HepG2 (cell line): ENCODE results near the gene CDK13. TPM values are rescaled to one million over a fixed set of nuclear protein-coding genes. Genes with fewer than 3 reads are reported as not detected.
A peak's percentile ranks its signal among the peaks of the same experiment; 100 is the strongest.

ENCODE experiments used
- ATAC-seq: fragments of 200-7000 bp; cut with Tn5 transposase; 3 replicates; pipeline ENCODE4 v1.9.1; 2020; ENCODE audit warnings: mild to moderate bottlenecking, moderate library complexity
- BruUV-seq: library from RNA; stranded (reverse); fragments of 400-500 nt; replicated peaks from 2 replicates; lab custom pipeline; 2021; lab: Mats Ljungman, UMichigan
- CTCF ChIA-PET: fragments of 300-600 bp; formaldehyde crosslinking; extraction: SDS; loops from one replicate; lab custom pipeline; 2021; ENCODE audit warnings: low total read pairs, inconsistent platforms, low intra/inter-chr PET ratio; lab: Yijun Ruan, JAX
- POLR2A ChIA-PET: fragments of 350-600 bp; sonication (Branson Sonifier 250); formaldehyde crosslinking; loops from one replicate; lab custom pipeline; 2020; ENCODE audit warnings: antibody characterized with exemption, inconsistent platforms; lab: Yijun Ruan, JAX
- DNase-seq: peaks from one replicate; pipeline ENCODE4 v3.0.0-alpha.2; 2015; ENCODE audit warnings: low spot score
- FAIRE-seq: peaks from 3 replicates; lab custom pipeline; 2011; peaks lifted over from hg19 to GRCh38; lab: Jason Lieb, UNC
- H2AFZ ChIP-seq: one replicate; pipeline ENCODE4 v1.6.1; 2011; ENCODE audit warnings: low read length, inconsistent platforms
- H3K27ac ChIP-seq: fragments of 300-600 bp; 3 replicates; pipeline ENCODE4 v1.8.0; 2011; ENCODE audit warnings: mixed run types, mild to moderate bottlenecking, mixed read lengths, low read length, inconsistent platforms; ENCODE audit not compliant: insufficient read depth; ENCODE audit errors: extremely low read length
- H3K27me3 ChIP-seq, 2 experiments: fragments of 200-600 bp in 1 of 2; 2 replicates in 1 of 2; 3 replicates in 1 of 2; pipeline versions ENCODE4 v1.6.0 to v1.8.0; 2011; ENCODE audit warnings: low read length in 2 of 2, mild to moderate bottlenecking in 2 of 2, moderate library complexity in 2 of 2, inconsistent platforms in 1 of 2; ENCODE audit not compliant: insufficient read depth in 2 of 2, control insufficient read depth in 1 of 2
- H3K36me3 ChIP-seq, 2 experiments: fragments of 200-600 bp in 1 of 2; replicated peaks in 1 of 2; 2 replicates in 1 of 2; 3 replicates in 1 of 2; pipeline versions ENCODE4 v1.5.1 to v1.8.0; 2011; ENCODE audit warnings: low read length in 2 of 2, inconsistent platforms in 1 of 2; ENCODE audit not compliant: insufficient read depth in 2 of 2, control insufficient read depth in 1 of 2
- H3K4me1 ChIP-seq: 2 replicates; pipeline ENCODE4 v1.5.1; 2012; ENCODE audit warnings: low read length, inconsistent platforms; ENCODE audit not compliant: insufficient read depth
- H3K4me2 ChIP-seq: 2 replicates; pipeline ENCODE4 v1.6.0; 2011; ENCODE audit warnings: low read depth, low read length, inconsistent platforms
- H3K4me3 ChIP-seq, 3 experiments: fragments of 200-600 bp in 1 of 3; sonication (generic), shearing (Covaris generic) in 1 of 3; replicated peaks in 1 of 3; 2 replicates each; pipeline ENCODE4 v1.5.1; 2011 to 2016; ENCODE audit warnings: low read length in 3 of 3, inconsistent platforms in 2 of 3, low read depth in 2 of 3, mild to moderate bottlenecking in 2 of 3, control low read depth in 1 of 3, mixed read lengths in 1 of 3; ENCODE audit not compliant: insufficient read depth in 1 of 3
- H3K79me2 ChIP-seq: one replicate; pipeline ENCODE4 v1.6.1; 2011; ENCODE audit warnings: low read length, inconsistent platforms; ENCODE audit not compliant: insufficient read depth
- H3K9ac ChIP-seq: 2 replicates; pipeline ENCODE4 v1.6.0; 2011; ENCODE audit warnings: mild to moderate bottlenecking, low read depth, low read length, inconsistent platforms; ENCODE audit not compliant: insufficient read depth
- H3K9me3 ChIP-seq: 2 replicates; pipeline ENCODE4 v1.5.1; 2012; ENCODE audit warnings: mild to moderate bottlenecking, low read length
- H4K20me1 ChIP-seq: 2 replicates; pipeline ENCODE4 v1.6.0; 2011; ENCODE audit warnings: inconsistent platforms, mild to moderate bottlenecking, low read length, moderate library complexity; ENCODE audit not compliant: insufficient read depth
- CENPT ChIP-seq: sonication (generic); formaldehyde crosslinking; IDR thresholded peaks from 2 replicates; pipeline ENCODE4 v1.8.0; 2022; ENCODE audit warnings: low read depth, mild to moderate bottlenecking, moderate library complexity, missing genetic modification reagents
- GPN1 ChIP-seq: sonication (generic); formaldehyde crosslinking; IDR thresholded peaks from 2 replicates; pipeline ENCODE4 v1.5.1; 2020; ENCODE audit warnings: missing genetic modification reagents, borderline replicate concordance
- JUN ChIP-seq: sonication (generic); formaldehyde crosslinking; IDR thresholded peaks from 2 replicates; pipeline ENCODE4 v1.4.0; 2020; ENCODE audit warnings: mild to moderate bottlenecking, missing genetic modification reagents
- MZF1 ChIP-seq: sonication (generic); formaldehyde crosslinking; IDR thresholded peaks from 2 replicates; pipeline ENCODE4 v1.8.1; 2023; ENCODE audit warnings: mild to moderate bottlenecking, missing genetic modification reagents, borderline replicate concordance
- NCOA2 ChIP-seq: sonication (generic); formaldehyde crosslinking; IDR thresholded peaks from 2 replicates; pipeline ENCODE4 v1.8.0; 2022; ENCODE audit warnings: inconsistent platforms
- NFE2L2 ChIP-seq: fragments of 150-350 bp; IDR thresholded peaks from 2 replicates; pipeline ENCODE4 v1.6.1; 2014; ENCODE audit warnings: low read length
- PITX1 ChIP-seq: sonication (generic); formaldehyde crosslinking; IDR thresholded peaks from 2 replicates; pipeline ENCODE4 v1.5.1; 2020; ENCODE audit warnings: mild to moderate bottlenecking, missing genetic modification reagents
- ZFX ChIP-seq: sonication (generic); formaldehyde crosslinking; IDR thresholded peaks from 2 replicates; pipeline ENCODE4 v1.4.0; 2020; ENCODE audit warnings: mild to moderate bottlenecking, low read depth, missing genetic modification reagents, moderate library complexity
- ZMYM3 ChIP-seq: sonication (generic); formaldehyde crosslinking; IDR thresholded peaks from 2 replicates; pipeline ENCODE4 v1.5.1; 2020; ENCODE audit warnings: mild to moderate bottlenecking, missing genetic modification reagents
- ZNF12 ChIP-seq: sonication (generic); formaldehyde crosslinking; IDR thresholded peaks from 2 replicates; pipeline ENCODE4 v1.5.0; 2020; ENCODE audit warnings: missing genetic modification reagents
- ZNF501 ChIP-seq: sonication (generic); formaldehyde crosslinking; IDR thresholded peaks from 2 replicates; pipeline ENCODE4 v1.5.1; 2020; ENCODE audit warnings: mild to moderate bottlenecking, moderate library complexity, missing genetic modification reagents
- ZNF605 ChIP-seq: sonication (generic); formaldehyde crosslinking; IDR thresholded peaks from 2 replicates; pipeline ENCODE4 v1.8.0; 2022; ENCODE audit warnings: mild to moderate bottlenecking, missing genetic modification reagents
- ZSCAN22 ChIP-seq: sonication (generic); formaldehyde crosslinking; IDR thresholded peaks from 2 replicates; pipeline ENCODE4 v1.4.0; 2020; ENCODE audit warnings: mild to moderate bottlenecking, missing genetic modification reagents
- WGBS: methylation state at CpG from one replicate; pipeline ENCODE4 v1.1.6; 2017; ENCODE audit warnings: low lambda C conversion rate; 5-methylcytosine and 5-hydroxymethylcytosine counted together
- in situ Hi-C: cut with HindIII; loops from 2 replicates; pipeline ENCODE4 v1.10.0; 2017; ENCODE audit warnings: low pct_unique_long_range_greater_than_20kb; ENCODE audit not compliant: extremely low pct_ligation_motif_present
- intact Hi-C: fragments of 100-400 bp; cut with micrococcal nuclease; formaldehyde crosslinking; loops from one replicate; pipeline ENCODE4 v1.10.0; 2022; ENCODE audit not compliant: unreplicated experiment
- polyA plus RNA-seq, 8 experiments: library from polyadenylated mRNA; depleted of rRNA in 3 of 8; stranded (reverse) in 7 of 8; unstranded in 1 of 8; fragments of >200 nt; fragmentation: Illumina TruSeq in 4 of 8; extraction: Trizol in 4 of 8; gene quantifications; 2 replicates each; pipeline versions ENCODE4 v1.2.1 to v1.2.3, GENCODE V29; 2011 to 2016; ENCODE audit warnings: low read depth in 4 of 8, missing spikeins in 1 of 8, mixed read lengths in 1 of 8; ENCODE audit not compliant: insufficient read depth in 1 of 8
- total RNA-seq, 5 experiments: library from RNA; depleted of rRNA; stranded (reverse); fragments of >200 nt; fragmentation: Illumina TruSeq; extraction: Trizol; gene quantifications; 2 replicates each; pipeline ENCODE4 v1.2.3, GENCODE V29; 2016; ENCODE audit warnings: low read depth in 1 of 5
- TF ChIP-seq, protein P1 (sequence below): sonication (generic); formaldehyde crosslinking; IDR thresholded peaks from 2 replicates; pipeline ENCODE4 v1.4.0; 2020; ENCODE audit warnings: missing genetic modification reagents
- TF ChIP-seq, protein P2 (sequence below): IDR thresholded peaks from 2 replicates; pipeline ENCODE4 v1.6.1; 2016; ENCODE audit warnings: low read depth, control low read depth
- TF ChIP-seq, protein P3 (sequence below): sonication (generic); formaldehyde crosslinking; IDR thresholded peaks from 2 replicates; pipeline ENCODE4 v1.8.0; 2023; ENCODE audit warnings: mild to moderate bottlenecking, missing genetic modification reagents

Gene CDK13
- total and polyA plus RNA-seq, 2 of the 13 experiments (the other 11 are each of a cell fraction or from before 2014, with no cell fraction given): 21.0 to 40.9 TPM

DNA sequence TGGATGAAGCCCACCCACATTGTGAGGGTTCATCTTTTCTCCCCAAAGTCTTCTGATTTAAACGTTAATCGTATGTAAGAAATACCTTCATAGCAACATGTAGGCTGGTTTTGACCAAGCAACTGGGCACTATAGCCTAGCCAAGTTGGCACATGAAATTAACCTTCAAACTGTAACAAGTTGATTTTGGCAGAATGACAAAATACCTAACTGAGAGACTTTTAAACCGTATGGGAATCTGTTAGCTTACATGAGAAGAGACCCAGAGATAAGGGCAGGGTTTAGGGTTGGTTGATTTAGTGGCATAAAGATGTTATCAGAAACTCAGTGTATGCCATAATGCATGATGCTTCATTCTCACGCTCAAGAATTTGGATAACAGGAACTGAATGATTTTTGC is 69.5 kb downstream of the CDK13 start:
- in situ Hi-C loops: no loop called here
- Histone ChIP-seq H3K79me2 (no peaks in the 10 kb centered on the region), H3K4me2 (no peak overlapping the region), H4K20me1 (no peaks in the 10 kb centered on the region), H3K4me1 (peaks cover 16% of the 10 kb centered on the region), H3K36me3 (peaks cover 1 to 11% of the 10 kb centered on the region in 2 experiments; a peak in 2 of 5 replicates), H3K27ac (no peak overlapping the region), H3K9me3 (no peaks in the 10 kb centered on the region), H3K4me3 (no peak overlapping the region), H3K9ac (no peak overlapping the region), H2AFZ (no peak overlapping the region), H3K27me3 (no peaks in the 10 kb centered on the region)
- ChIA-PET CTCF (no interaction called here), POLR2A (no interaction called here)
- 88% methylated on average over 4 of the region's 4 CpGs for WGBS
- peak; percentile 86 for TF ChIP-seq ZNF12
- TF ChIP-seq NCOA2 (CRISPR knock-in tag): no peak
- intact Hi-C loops: no loop called here
- ATAC-seq (no peak), DNase-seq (peak; percentile 5), FAIRE-seq (no peak)
- BruUV-seq: no TSS peak

DNA sequence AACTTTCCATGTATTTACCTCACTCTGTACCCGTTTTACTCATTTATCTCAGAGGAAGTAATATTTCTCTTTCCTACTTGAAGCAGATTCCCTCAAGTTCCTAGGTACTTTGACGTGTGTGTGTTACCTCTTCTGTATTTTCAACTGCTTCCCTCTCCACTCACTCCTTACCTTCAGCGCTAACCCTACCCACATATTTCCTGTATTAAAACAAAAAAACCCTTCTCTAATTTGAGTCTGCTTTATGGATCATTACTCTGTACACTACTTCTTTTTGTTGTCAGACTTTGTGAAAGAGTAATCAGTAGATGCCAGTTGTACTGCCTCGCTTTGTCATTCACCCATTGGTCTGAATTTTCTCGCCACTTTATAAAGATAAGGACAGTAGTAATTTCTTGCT is 74.0 kb downstream of the CDK13 start:
- Histone ChIP-seq H3K27ac (no peak overlapping the region), H3K36me3 (peaks cover 0 to 11% of the 10 kb centered on the region in 2 experiments; a peak in 1 of 5 replicates), H4K20me1 (no peaks in the 10 kb centered on the region), H3K4me3 (no peak overlapping the region), H3K79me2 (no peaks in the 10 kb centered on the region), H3K9ac (no peak overlapping the region), H3K9me3 (no peaks in the 10 kb centered on the region), H3K4me2 (no peak overlapping the region), H3K4me1 (no peaks in the 10 kb centered on the region), H2AFZ (no peak overlapping the region), H3K27me3 (no peaks in the 10 kb centered on the region; a peak in 1 of 5 replicates)
- in situ Hi-C loops (no loop called here), intact Hi-C loops (no loop called here)
- DNase-seq: no peak
- ChIA-PET CTCF (no interaction called here), POLR2A (no interaction called here)
- no TSS peak for BruUV-seq
- no peak for ATAC-seq
- 97% methylated on average over 5 of the region's 5 CpGs for WGBS
- no peak for FAIRE-seq
- TF ChIP-seq ZSCAN22 (CRISPR knock-in tag) (no peak), CENPT (no peak), ZNF605 (CRISPR knock-in tag) (no peak), JUN (CRISPR knock-in tag) (no peak), GPN1 (CRISPR knock-in tag) (no peak), NFE2L2 (no peak), ZNF501 (CRISPR knock-in tag) (no peak), MZF1 (CRISPR knock-in tag) (no peak), ZFX (CRISPR knock-in tag) (no peak), ZMYM3 (CRISPR knock-in tag) (no peak), PITX1 (CRISPR knock-in tag) (no peak)
- TF ChIP-seq, protein P1, sequence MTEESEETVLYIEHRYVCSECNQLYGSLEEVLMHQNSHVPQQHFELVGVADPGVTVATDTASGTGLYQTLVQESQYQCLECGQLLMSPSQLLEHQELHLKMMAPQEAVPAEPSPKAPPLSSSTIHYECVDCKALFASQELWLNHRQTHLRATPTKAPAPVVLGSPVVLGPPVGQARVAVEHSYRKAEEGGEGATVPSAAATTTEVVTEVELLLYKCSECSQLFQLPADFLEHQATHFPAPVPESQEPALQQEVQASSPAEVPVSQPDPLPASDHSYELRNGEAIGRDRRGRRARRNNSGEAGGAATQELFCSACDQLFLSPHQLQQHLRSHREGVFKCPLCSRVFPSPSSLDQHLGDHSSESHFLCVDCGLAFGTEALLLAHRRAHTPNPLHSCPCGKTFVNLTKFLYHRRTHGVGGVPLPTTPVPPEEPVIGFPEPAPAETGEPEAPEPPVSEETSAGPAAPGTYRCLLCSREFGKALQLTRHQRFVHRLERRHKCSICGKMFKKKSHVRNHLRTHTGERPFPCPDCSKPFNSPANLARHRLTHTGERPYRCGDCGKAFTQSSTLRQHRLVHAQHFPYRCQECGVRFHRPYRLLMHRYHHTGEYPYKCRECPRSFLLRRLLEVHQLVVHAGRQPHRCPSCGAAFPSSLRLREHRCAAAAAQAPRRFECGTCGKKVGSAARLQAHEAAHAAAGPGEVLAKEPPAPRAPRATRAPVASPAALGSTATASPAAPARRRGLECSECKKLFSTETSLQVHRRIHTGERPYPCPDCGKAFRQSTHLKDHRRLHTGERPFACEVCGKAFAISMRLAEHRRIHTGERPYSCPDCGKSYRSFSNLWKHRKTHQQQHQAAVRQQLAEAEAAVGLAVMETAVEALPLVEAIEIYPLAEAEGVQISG: no peak
- TF ChIP-seq, protein P2, sequence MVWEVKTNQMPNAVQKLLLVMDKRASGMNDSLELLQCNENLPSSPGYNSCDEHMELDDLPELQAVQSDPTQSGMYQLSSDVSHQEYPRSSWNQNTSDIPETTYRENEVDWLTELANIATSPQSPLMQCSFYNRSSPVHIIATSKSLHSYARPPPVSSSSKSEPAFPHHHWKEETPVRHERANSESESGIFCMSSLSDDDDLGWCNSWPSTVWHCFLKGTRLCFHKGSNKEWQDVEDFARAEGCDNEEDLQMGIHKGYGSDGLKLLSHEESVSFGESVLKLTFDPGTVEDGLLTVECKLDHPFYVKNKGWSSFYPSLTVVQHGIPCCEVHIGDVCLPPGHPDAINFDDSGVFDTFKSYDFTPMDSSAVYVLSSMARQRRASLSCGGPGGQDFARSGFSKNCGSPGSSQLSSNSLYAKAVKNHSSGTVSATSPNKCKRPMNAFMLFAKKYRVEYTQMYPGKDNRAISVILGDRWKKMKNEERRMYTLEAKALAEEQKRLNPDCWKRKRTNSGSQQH (CRISPR knock-in tag): no peak
- TF ChIP-seq, protein P3, sequence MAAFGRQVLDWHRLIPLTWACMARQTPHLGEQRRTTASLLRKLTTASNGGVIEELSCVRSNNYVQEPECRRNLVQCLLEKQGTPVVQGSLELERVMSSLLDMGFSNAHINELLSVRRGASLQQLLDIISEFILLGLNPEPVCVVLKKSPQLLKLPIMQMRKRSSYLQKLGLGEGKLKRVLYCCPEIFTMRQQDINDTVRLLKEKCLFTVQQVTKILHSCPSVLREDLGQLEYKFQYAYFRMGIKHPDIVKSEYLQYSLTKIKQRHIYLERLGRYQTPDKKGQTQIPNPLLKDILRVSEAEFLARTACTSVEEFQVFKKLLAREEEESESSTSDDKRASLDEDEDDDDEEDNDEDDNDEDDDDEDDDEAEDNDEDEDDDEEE (CRISPR knock-in tag): no peak
